HEK293 (cell line): ENCODE measurements around the gene RRP8.

Experiments
- CTCF ChIA-PET: fragments of 350-600 bp; formaldehyde crosslinking; extraction: SDS; loops from one replicate; lab custom pipeline; 2021; ENCODE audit warnings: antibody characterized with exemption; lab: Yijun Ruan, JAX
- POLR2A ChIA-PET: fragments of 300-600 bp; formaldehyde crosslinking; extraction: SDS; loops from one replicate; lab custom pipeline; 2020; ENCODE audit warnings: antibody characterized with exemption, inconsistent platforms; lab: Yijun Ruan, JAX
- H3K27ac ChIP-seq: fragments of 200-500 bp; sonication (Bioruptor generic); 2 replicates; pipeline ENCODE4 v1.5.1; 2014; ENCODE audit warnings: low read depth, low read length, control low read depth, inconsistent platforms; ENCODE audit errors: extremely low read depth
- H3K36me3 ChIP-seq, 2 experiments: fragments of 200-500 bp in 1 of 2; sonication (Bioruptor generic) in 1 of 2; 1 replicate in 1 of 2; 2 replicates in 1 of 2; pipeline ENCODE4 v1.5.1; 2014 to 2017; ENCODE audit warnings: inconsistent platforms in 2 of 2, low read length in 2 of 2; ENCODE audit not compliant: control insufficient read depth in 2 of 2, insufficient read depth in 1 of 2
- H3K4me1 ChIP-seq: fragments of 200-500 bp; sonication (Bioruptor generic); 2 replicates; pipeline ENCODE4 v1.5.1; 2014; ENCODE audit warnings: mild to moderate bottlenecking, low read length, inconsistent platforms; ENCODE audit not compliant: control insufficient read depth, insufficient read depth
- H3K4me3 ChIP-seq: 2 replicates; pipeline ENCODE4 v1.5.1; 2011; ENCODE audit warnings: low read depth, mild to moderate bottlenecking, control low read depth, low read length, moderate library complexity
- H3K9me3 ChIP-seq: fragments of 200-500 bp; sonication (Bioruptor generic); 2 replicates; pipeline ENCODE4 v1.5.1; 2014; ENCODE audit warnings: low read depth, low read length, inconsistent platforms; ENCODE audit not compliant: control insufficient read depth, insufficient read depth
- EGR2 ChIP-seq: fragments of 450-650 bp; formaldehyde crosslinking; IDR thresholded peaks from 2 replicates; pipeline ENCODE4 v1.5.1; 2016; ENCODE audit warnings: low read depth, missing biosample characterization, missing genetic modification characterization
- GFI1B ChIP-seq: fragments of 450-650 bp; formaldehyde crosslinking; IDR thresholded peaks from 2 replicates; pipeline ENCODE4 v1.5.1; 2016; ENCODE audit warnings: missing biosample characterization, missing genetic modification characterization
- GLIS2 ChIP-seq: fragments of 450-650 bp; formaldehyde crosslinking; IDR thresholded peaks from 2 replicates; pipeline ENCODE4 v1.5.1; 2016; ENCODE audit warnings: missing biosample characterization, missing genetic modification characterization
- KLF1 ChIP-seq: fragments of 450-650 bp; formaldehyde crosslinking; IDR thresholded peaks from 2 replicates; pipeline ENCODE4 v1.5.1; 2016; ENCODE audit warnings: missing biosample characterization, missing genetic modification characterization
- MZF1 ChIP-seq: fragments of 450-650 bp; formaldehyde crosslinking; IDR thresholded peaks from 2 replicates; pipeline ENCODE4 v1.5.1; 2017; ENCODE audit warnings: missing biosample characterization, missing genetic modification characterization, borderline replicate concordance
- SP2 ChIP-seq: fragments of 450-650 bp; formaldehyde crosslinking; IDR thresholded peaks from 2 replicates; pipeline ENCODE4 v1.5.1; 2016; ENCODE audit warnings: missing biosample characterization, missing genetic modification characterization
- SP7 ChIP-seq: fragments of 450-650 bp; formaldehyde crosslinking; IDR thresholded peaks from 2 replicates; pipeline ENCODE4 v1.5.1; 2016; ENCODE audit warnings: missing biosample characterization, missing genetic modification characterization
- YY1 ChIP-seq: fragments of 450-650 bp; formaldehyde crosslinking; IDR thresholded peaks from 2 replicates; pipeline ENCODE4 v1.5.1; 2018; ENCODE audit warnings: missing biosample characterization, missing genetic modification characterization
- ZNF112 ChIP-seq: fragments of 450-650 bp; formaldehyde crosslinking; IDR thresholded peaks from 2 replicates; pipeline ENCODE4 v1.5.0; 2017; ENCODE audit warnings: missing biosample characterization, missing genetic modification characterization
- ZNF121 ChIP-seq: fragments of 450-650 bp; formaldehyde crosslinking; IDR thresholded peaks from 2 replicates; pipeline ENCODE4 v1.5.1; 2016; ENCODE audit warnings: missing biosample characterization, missing genetic modification characterization
- ZNF132 ChIP-seq: fragments of 450-650 bp; formaldehyde crosslinking; IDR thresholded peaks from 2 replicates; pipeline ENCODE4 v1.5.1; 2017; ENCODE audit warnings: missing biosample characterization, missing genetic modification characterization, borderline replicate concordance
- ZNF138 ChIP-seq: fragments of 450-650 bp; formaldehyde crosslinking; IDR thresholded peaks from 2 replicates; pipeline ENCODE4 v1.5.1; 2016; ENCODE audit warnings: missing biosample characterization, missing genetic modification characterization, borderline replicate concordance
- ZNF2 ChIP-seq: fragments of 450-650 bp; formaldehyde crosslinking; IDR thresholded peaks from 2 replicates; pipeline ENCODE4 v1.5.1; 2016; ENCODE audit warnings: missing biosample characterization, missing genetic modification characterization
- ZNF302 ChIP-seq: fragments of 450-650 bp; formaldehyde crosslinking; IDR thresholded peaks from 2 replicates; pipeline ENCODE4 v1.5.1; 2016; ENCODE audit warnings: missing biosample characterization, missing genetic modification characterization, low read depth
- ZNF391 ChIP-seq: fragments of 450-650 bp; formaldehyde crosslinking; IDR thresholded peaks from 2 replicates; pipeline ENCODE4 v1.5.1; 2016; ENCODE audit warnings: low read depth, missing biosample characterization, missing genetic modification characterization, borderline replicate concordance
- ZNF404 ChIP-seq: fragments of 450-650 bp; formaldehyde crosslinking; IDR thresholded peaks from 2 replicates; pipeline ENCODE4 v1.5.1; 2017; ENCODE audit warnings: missing biosample characterization, missing genetic modification characterization
- ZNF521 ChIP-seq: fragments of 450-650 bp; formaldehyde crosslinking; IDR thresholded peaks from 2 replicates; pipeline ENCODE4 v1.5.1; 2017; ENCODE audit warnings: missing biosample characterization, mild to moderate bottlenecking, missing genetic modification characterization
- ZNF701 ChIP-seq: fragments of 450-650 bp; formaldehyde crosslinking; IDR thresholded peaks from 2 replicates; pipeline ENCODE4 v1.5.1; 2016; ENCODE audit warnings: missing biosample characterization, missing genetic modification characterization
- ZNF747 ChIP-seq: fragments of 450-650 bp; formaldehyde crosslinking; IDR thresholded peaks from 2 replicates; pipeline ENCODE4 v1.5.1; 2016; ENCODE audit warnings: missing biosample characterization, missing genetic modification characterization
- ZNF792 ChIP-seq: fragments of 450-650 bp; formaldehyde crosslinking; IDR thresholded peaks from 2 replicates; pipeline ENCODE4 v1.5.1; 2016; ENCODE audit warnings: missing biosample characterization, missing genetic modification characterization
- ZSCAN16 ChIP-seq: fragments of 450-650 bp; formaldehyde crosslinking; IDR thresholded peaks from 2 replicates; pipeline ENCODE4 v1.5.1; 2016; ENCODE audit warnings: missing biosample characterization, missing genetic modification characterization
- ZSCAN23 ChIP-seq: fragments of 450-650 bp; formaldehyde crosslinking; IDR thresholded peaks from 2 replicates; pipeline ENCODE4 v1.5.1; 2016; ENCODE audit warnings: missing biosample characterization, missing genetic modification characterization
- ZSCAN4 ChIP-seq: fragments of 450-650 bp; formaldehyde crosslinking; IDR thresholded peaks from 2 replicates; pipeline ENCODE4 v1.5.1; 2017; ENCODE audit warnings: missing biosample characterization, missing genetic modification characterization
- TF ChIP-seq, protein P1 (sequence below): fragments of 450-650 bp; formaldehyde crosslinking; IDR thresholded peaks from 2 replicates; pipeline ENCODE4 v1.5.1; 2016; ENCODE audit warnings: missing biosample characterization, missing genetic modification characterization
- TF ChIP-seq, protein P2 (sequence below): fragments of 450-650 bp; formaldehyde crosslinking; IDR thresholded peaks from 2 replicates; pipeline ENCODE4 v1.5.1; 2016; ENCODE audit warnings: missing biosample characterization, missing genetic modification characterization, borderline replicate concordance
- TF ChIP-seq, protein P3 (sequence below): fragments of 450-650 bp; formaldehyde crosslinking; IDR thresholded peaks from 2 replicates; pipeline ENCODE4 v1.5.1; 2017; ENCODE audit warnings: missing biosample characterization, missing genetic modification characterization

Gene RRP8

GRCh38 chr11:6599881-6600390, 3.5 kb downstream of the RRP8 start:
- no peak overlapping the region for H3K27ac ChIP-seq
- H3K4me3 ChIP-seq = no peak overlapping the region
- ChIA-PET POLR2A (interaction anchor here (1.2 kb wide), 1 partner anchor 12 kb away, joined by 3 read pairs; the partner anchor contains the start of gene TAF10), CTCF (no interaction called here)
- no peak for TF ChIP-seq ZNF138 (tag by site-specific recombination)
- TF ChIP-seq GFI1B (tag by site-specific recombination) = no peak
- TF ChIP-seq SP7 = no peak
- no peak for TF ChIP-seq ZSCAN16
- no peak for TF ChIP-seq ZNF701 (tag by site-specific recombination)
- TF ChIP-seq ZNF2 = no peak
- no peak for TF ChIP-seq YY1 (tag by site-specific recombination)
- no peaks in the 10 kb centered on the region for H3K9me3 ChIP-seq
- H3K4me1 ChIP-seq = no peaks in the 10 kb centered on the region
- peaks cover 0 to 71% of the 10 kb centered on the region in 2 experiments; a peak in 1 of 3 replicates for H3K36me3 ChIP-seq

GRCh38 chr11:6599449-6599848, 4.0 kb downstream of the RRP8 start:
- POLR2A ChIA-PET = interaction anchor here (0.5 to 1.2 kb wide), 2 partner anchors 12 to 89 kb away, joined by 3 to 8 read pairs; partner anchors contain the start of gene TAF10

More at GRCh38 chr11:6599449-6599848, 4.0 kb downstream of the RRP8 start:
- H3K36me3 ChIP-seq = peaks cover 0 to 75% of the 10 kb centered on the region in 2 experiments; a peak in 1 of 3 replicates
- TF ChIP-seq, protein P1, sequence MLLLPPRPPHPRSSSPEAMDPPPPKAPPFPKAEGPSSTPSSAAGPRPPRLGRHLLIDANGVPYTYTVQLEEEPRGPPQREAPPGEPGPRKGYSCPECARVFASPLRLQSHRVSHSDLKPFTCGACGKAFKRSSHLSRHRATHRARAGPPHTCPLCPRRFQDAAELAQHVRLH (tag by site-specific recombination) = no peak
- TF ChIP-seq, protein P2, sequence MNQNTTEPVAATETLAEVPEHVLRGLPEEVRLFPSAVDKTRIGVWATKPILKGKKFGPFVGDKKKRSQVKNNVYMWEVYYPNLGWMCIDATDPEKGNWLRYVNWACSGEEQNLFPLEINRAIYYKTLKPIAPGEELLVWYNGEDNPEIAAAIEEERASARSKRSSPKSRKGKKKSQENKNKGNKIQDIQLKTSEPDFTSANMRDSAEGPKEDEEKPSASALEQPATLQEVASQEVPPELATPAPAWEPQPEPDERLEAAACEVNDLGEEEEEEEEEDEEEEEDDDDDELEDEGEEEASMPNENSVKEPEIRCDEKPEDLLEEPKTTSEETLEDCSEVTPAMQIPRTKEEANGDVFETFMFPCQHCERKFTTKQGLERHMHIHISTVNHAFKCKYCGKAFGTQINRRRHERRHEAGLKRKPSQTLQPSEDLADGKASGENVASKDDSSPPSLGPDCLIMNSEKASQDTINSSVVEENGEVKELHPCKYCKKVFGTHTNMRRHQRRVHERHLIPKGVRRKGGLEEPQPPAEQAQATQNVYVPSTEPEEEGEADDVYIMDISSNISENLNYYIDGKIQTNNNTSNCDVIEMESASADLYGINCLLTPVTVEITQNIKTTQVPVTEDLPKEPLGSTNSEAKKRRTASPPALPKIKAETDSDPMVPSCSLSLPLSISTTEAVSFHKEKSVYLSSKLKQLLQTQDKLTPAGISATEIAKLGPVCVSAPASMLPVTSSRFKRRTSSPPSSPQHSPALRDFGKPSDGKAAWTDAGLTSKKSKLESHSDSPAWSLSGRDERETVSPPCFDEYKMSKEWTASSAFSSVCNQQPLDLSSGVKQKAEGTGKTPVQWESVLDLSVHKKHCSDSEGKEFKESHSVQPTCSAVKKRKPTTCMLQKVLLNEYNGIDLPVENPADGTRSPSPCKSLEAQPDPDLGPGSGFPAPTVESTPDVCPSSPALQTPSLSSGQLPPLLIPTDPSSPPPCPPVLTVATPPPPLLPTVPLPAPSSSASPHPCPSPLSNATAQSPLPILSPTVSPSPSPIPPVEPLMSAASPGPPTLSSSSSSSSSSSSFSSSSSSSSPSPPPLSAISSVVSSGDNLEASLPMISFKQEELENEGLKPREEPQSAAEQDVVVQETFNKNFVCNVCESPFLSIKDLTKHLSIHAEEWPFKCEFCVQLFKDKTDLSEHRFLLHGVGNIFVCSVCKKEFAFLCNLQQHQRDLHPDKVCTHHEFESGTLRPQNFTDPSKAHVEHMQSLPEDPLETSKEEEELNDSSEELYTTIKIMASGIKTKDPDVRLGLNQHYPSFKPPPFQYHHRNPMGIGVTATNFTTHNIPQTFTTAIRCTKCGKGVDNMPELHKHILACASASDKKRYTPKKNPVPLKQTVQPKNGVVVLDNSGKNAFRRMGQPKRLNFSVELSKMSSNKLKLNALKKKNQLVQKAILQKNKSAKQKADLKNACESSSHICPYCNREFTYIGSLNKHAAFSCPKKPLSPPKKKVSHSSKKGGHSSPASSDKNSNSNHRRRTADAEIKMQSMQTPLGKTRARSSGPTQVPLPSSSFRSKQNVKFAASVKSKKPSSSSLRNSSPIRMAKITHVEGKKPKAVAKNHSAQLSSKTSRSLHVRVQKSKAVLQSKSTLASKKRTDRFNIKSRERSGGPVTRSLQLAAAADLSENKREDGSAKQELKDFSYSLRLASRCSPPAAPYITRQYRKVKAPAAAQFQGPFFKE (tag by site-specific recombination) = no peak
- TF ChIP-seq KLF1 (tag by site-specific recombination) (no peak), ZNF792 (tag by site-specific recombination) (no peak), ZNF302 (tag by site-specific recombination) (no peak), ZSCAN23 (no peak), ZNF132 (tag by site-specific recombination) (no peak), SP2 (tag by site-specific recombination) (no peak), ZNF121 (tag by site-specific recombination) (no peak), ZSCAN4 (tag by site-specific recombination) (no peak), ZNF391 (tag by site-specific recombination) (no peak), ZNF112 (tag by site-specific recombination) (no peak), ZNF404 (tag by site-specific recombination) (no peak), ZNF521 (no peak), ZNF747 (tag by site-specific recombination) (no peak), GLIS2 (tag by site-specific recombination) (no peak), MZF1 (no peak), EGR2 (tag by site-specific recombination) (no peak)
- TF ChIP-seq, protein P3, sequence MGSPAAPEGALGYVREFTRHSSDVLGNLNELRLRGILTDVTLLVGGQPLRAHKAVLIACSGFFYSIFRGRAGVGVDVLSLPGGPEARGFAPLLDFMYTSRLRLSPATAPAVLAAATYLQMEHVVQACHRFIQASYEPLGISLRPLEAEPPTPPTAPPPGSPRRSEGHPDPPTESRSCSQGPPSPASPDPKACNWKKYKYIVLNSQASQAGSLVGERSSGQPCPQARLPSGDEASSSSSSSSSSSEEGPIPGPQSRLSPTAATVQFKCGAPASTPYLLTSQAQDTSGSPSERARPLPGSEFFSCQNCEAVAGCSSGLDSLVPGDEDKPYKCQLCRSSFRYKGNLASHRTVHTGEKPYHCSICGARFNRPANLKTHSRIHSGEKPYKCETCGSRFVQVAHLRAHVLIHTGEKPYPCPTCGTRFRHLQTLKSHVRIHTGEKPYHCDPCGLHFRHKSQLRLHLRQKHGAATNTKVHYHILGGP (tag by site-specific recombination) = no peak
- no peak overlapping the region for H3K27ac ChIP-seq
- CTCF ChIA-PET = interaction anchor here (0.6 kb wide), 1 partner anchor 25 kb away, joined by 6 read pairs; no protein-coding TSS in a partner anchor
- no peaks in the 10 kb centered on the region for H3K9me3 ChIP-seq
- no peaks in the 10 kb centered on the region for H3K4me1 ChIP-seq
- H3K4me3 ChIP-seq = no peak overlapping the region
